Colonic mucosa (tissue), 4 donors: Measurements from ENCODE around the gene RABEPK. TPM values are rescaled to one million over a fixed set of nuclear protein-coding genes. Genes with fewer than 3 reads are reported as not detected.

ENCODE experiments used
- DNase-seq: peaks from one replicate; pipeline ENCODE4 v3.0.0-alpha.2; 2020
- H3K27ac ChIP-seq: fragments of 200-600 bp; one replicate; pipeline ENCODE4 v1.8.0; 2021
- H3K27me3 ChIP-seq: fragments of 200-600 bp; one replicate; pipeline ENCODE4 v1.8.0; 2021
- H3K36me3 ChIP-seq: fragments of 200-600 bp; one replicate; pipeline ENCODE4 v1.8.0; 2021
- H3K4me1 ChIP-seq: fragments of 200-600 bp; one replicate; pipeline ENCODE4 v1.8.0; 2021; ENCODE audit warnings: mild to moderate bottlenecking
- H3K4me3 ChIP-seq: fragments of 200-600 bp; one replicate; pipeline ENCODE4 v1.8.0; 2021
- H3K9ac ChIP-seq, 2 donors: one replicate each; pipeline ENCODE4 v1.7.0; 2013; ENCODE audit warnings: control low read depth in 2 of 2, low read depth in 2 of 2, low read length in 2 of 2
- H3K9me3 ChIP-seq: fragments of 200-600 bp; one replicate; pipeline ENCODE4 v1.8.0; 2021
- CTCF ChIP-seq: fragments of 200-600 bp; IDR thresholded peaks from one replicate; pipeline ENCODE4 v1.8.0; 2022; ENCODE audit warnings: antibody characterized with exemption, mild to moderate bottlenecking
- intact Hi-C: fragments of 100-400 bp; cut with DNase I; formaldehyde crosslinking; loops from one replicate; pipeline ENCODE4 v1.14.1; 2022
- total RNA-seq, 2 donors: library from RNA; stranded (reverse); fragmentation: NEBNext Ultra II Directional in 1 of 2; extraction: Animal tissue kit (Norgen Biotek cat#: 25700) in 1 of 2; gene quantifications; one replicate each; pipeline ENCODE4 v1.2.1, GENCODE V29; 2021
- donor health status: healthy.
- donor health status: DM: no; HTN: no; CAD: no.
- donor health status: DM: no; HTN: no; CAD: no.

Gene RABEPK
- total RNA-seq, 2 donors from 2014 or later: 8.0 to 17.2 TPM

GRCh38 chr9:125240649-125240999, 40.3 kb downstream of the RABEPK start:
- Histone ChIP-seq H3K4me3 (peak overlapping the region; percentile 99), H3K27ac (peak overlapping the region; percentile 96), H3K4me1 (peaks cover 20% of the 10 kb centered on the region), H3K36me3 (peaks cover 14% of the 10 kb centered on the region), H3K9ac (peak overlapping the region; percentile 98 to 99), H3K27me3 (no peaks in the 10 kb centered on the region), H3K9me3 (no peaks in the 10 kb centered on the region)
- DNase-seq: peak; percentile 49
- intact Hi-C loops: no loop called here
- no peak for TF ChIP-seq CTCF

- H3K27me3 ChIP-seq: no peaks in the 10 kb centered on the region
- intact Hi-C loops: no loop called here
- H3K9me3 ChIP-seq: no peaks in the 10 kb centered on the region
- DNase-seq: peak; percentile 100
- TF ChIP-seq CTCF: no peak
- H3K27ac ChIP-seq: peak within 1 kb of the TSS; percentile 96
- H3K4me1 ChIP-seq: peaks cover 15% of the 10 kb centered on the region
- peak within 1 kb of the TSS; percentile 98 to 99 for H3K9ac ChIP-seq
- peaks cover 14% of the 10 kb centered on the region for H3K36me3 ChIP-seq
- H3K4me3 ChIP-seq: peak within 1 kb of the TSS; percentile 99
Measured at GRCh38 chr9:125241000-125241862, 40.9 kb downstream of the RABEPK start, which contains the start of gene HSPA5. Gene HSPA5, minus strand, starts transcription at chr9:125241343. Its CDS starts 217 bp downstream, at chr9:125241126.

- Histone ChIP-seq H3K9ac (peak overlapping the region; percentile 71 to 72), H3K27me3 (no peaks in the 10 kb centered on the region), H3K4me1 (peaks cover 13% of the 10 kb centered on the region), H3K27ac (peak overlapping the region; percentile 92), H3K36me3 (peaks cover 14% of the 10 kb centered on the region), H3K4me3 (peak overlapping the region; percentile 70), H3K9me3 (no peaks in the 10 kb centered on the region)
- no peak for TF ChIP-seq CTCF
- no peak for DNase-seq
- intact Hi-C loops: no loop called here
Measured at GRCh38 chr9:125241863-125242739, 41.8 kb downstream of the RABEPK start.

- H3K9me3 ChIP-seq: no peaks in the 10 kb centered on the region
- H3K36me3 ChIP-seq: peaks cover 5% of the 10 kb centered on the region
- H3K4me1 ChIP-seq: peaks cover 5% of the 10 kb centered on the region
- TF ChIP-seq CTCF: no peak
- no peak overlapping the region for H3K4me3 ChIP-seq
- intact Hi-C loops: no loop called here
- H3K27ac ChIP-seq: no peak overlapping the region
- no peak for DNase-seq
- H3K9ac ChIP-seq: no peak overlapping the region
- H3K27me3 ChIP-seq: no peaks in the 10 kb centered on the region
Measured at GRCh38 chr9:125243792-125244260, 43.5 kb downstream of the RABEPK start.

GRCh38 chr9:125246261-125246667, 45.9 kb downstream of the RABEPK start:
- intact Hi-C loops: no loop called here
- TF ChIP-seq CTCF: no peak
- Histone ChIP-seq H3K27me3 (no peaks in the 10 kb centered on the region), H3K9me3 (no peaks in the 10 kb centered on the region), H3K4me1 (no peaks in the 10 kb centered on the region), H3K27ac (no peak overlapping the region), H3K36me3 (no peaks in the 10 kb centered on the region), H3K4me3 (no peak overlapping the region), H3K9ac (no peak overlapping the region)
- DNase-seq: no peak
